Nephron progenitor cell (in vitro differentiated cells): ENCODE results near the gene NAT8L.

ENCODE experiments used
- DNase-seq: peaks from one replicate; pipeline ENCODE4 v3.0.0; 2021
- H3K27ac Mint-ChIP-seq: 2 replicates; pipeline ENCODE4 v1.8.0; 2021; ENCODE audit warnings: mild to moderate bottlenecking, moderate library complexity, mixed read lengths
- H3K27me3 Mint-ChIP-seq: 2 replicates; pipeline ENCODE4 v1.8.0; 2021; ENCODE audit warnings: mild to moderate bottlenecking, low read depth, mixed read lengths; ENCODE audit not compliant: poor library complexity
- H3K36me3 Mint-ChIP-seq: 2 replicates; pipeline ENCODE4 v1.8.0; 2021; ENCODE audit warnings: low read depth, mixed read lengths
- H3K4me1 Mint-ChIP-seq: 2 replicates; pipeline ENCODE4 v1.8.0; 2021; ENCODE audit warnings: mixed read lengths
- H3K4me3 Mint-ChIP-seq: 2 replicates; pipeline ENCODE4 v1.8.0; 2021; ENCODE audit warnings: mild to moderate bottlenecking, moderate library complexity, mixed read lengths
- H3K9me3 Mint-ChIP-seq: 2 replicates; pipeline ENCODE4 v1.8.0; 2021; ENCODE audit warnings: mild to moderate bottlenecking, moderate library complexity, mixed read lengths
- CTCF ChIP-seq: fragments of 200-600 bp; sonication (generic); IDR thresholded peaks from 2 replicates; pipeline ENCODE4 v1.5.0; 2021; ENCODE audit warnings: antibody characterized with exemption

NAT8L gene

GRCh38 chr4:2081540-2081939 is 22.4 kb downstream of the NAT8L start:
- DNase-seq: no peak
- peaks cover 13% of the 10 kb centered on the region for H3K4me1 Mint-ChIP-seq
- H3K27me3 Mint-ChIP-seq: peaks cover 3% of the 10 kb centered on the region
- no peak overlapping the region for H3K4me3 Mint-ChIP-seq
- no peaks in the 10 kb centered on the region for H3K9me3 Mint-ChIP-seq
- no peak overlapping the region for H3K27ac Mint-ChIP-seq
- no peaks in the 10 kb centered on the region for H3K36me3 Mint-ChIP-seq
- TF ChIP-seq CTCF: no peak

GRCh38 chr4:2082118-2082517 is 23.0 kb downstream of the NAT8L start:
- Mint-ChIP-seq H3K4me1 (peaks cover 13% of the 10 kb centered on the region), H3K27me3 (peaks cover 3% of the 10 kb centered on the region), H3K36me3 (no peaks in the 10 kb centered on the region), H3K9me3 (no peaks in the 10 kb centered on the region), H3K27ac (no peak overlapping the region), H3K4me3 (no peak overlapping the region)
- DNase-seq: no peak
- no peak for TF ChIP-seq CTCF

GRCh38 chr4:2082627-2083026 is 23.5 kb downstream of the NAT8L start:
- no peaks in the 10 kb centered on the region for H3K36me3 Mint-ChIP-seq
- H3K27ac Mint-ChIP-seq: no peak overlapping the region
- H3K4me1 Mint-ChIP-seq: peaks cover 11% of the 10 kb centered on the region

DNA sequence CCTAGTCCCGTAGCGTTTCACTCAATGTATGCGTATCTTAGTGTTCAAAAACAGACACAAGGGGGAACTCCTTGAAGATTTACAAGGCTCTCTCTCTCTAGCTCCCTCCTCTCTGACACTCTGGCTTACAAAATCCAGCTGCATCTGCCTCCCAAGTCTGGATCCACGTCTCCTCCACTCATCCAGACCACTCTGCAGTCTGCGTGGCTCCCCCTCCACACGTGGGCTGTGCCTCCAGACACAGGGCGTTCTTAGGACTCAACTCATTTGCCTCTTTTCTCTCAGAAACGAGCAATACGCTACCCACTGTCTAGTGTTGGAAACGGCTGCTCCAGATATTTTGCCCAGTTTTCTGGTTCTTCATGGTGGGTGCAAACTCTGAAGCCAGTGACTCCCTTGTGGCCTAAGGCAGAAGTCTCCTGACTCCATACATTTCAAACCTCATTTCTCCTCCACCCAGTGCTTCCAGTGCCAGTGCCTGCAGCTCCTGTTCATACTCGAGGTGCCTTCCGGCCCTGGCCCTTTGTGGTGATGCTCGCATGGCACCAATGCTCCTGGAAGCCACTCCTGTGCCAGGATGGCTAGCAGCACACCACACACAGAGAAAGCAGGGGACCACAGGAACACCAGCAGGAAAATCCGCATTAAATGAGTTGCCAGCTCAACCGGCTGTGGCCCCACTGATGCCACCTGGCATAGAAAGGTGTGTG is 24.1 kb downstream of the NAT8L start:
- no peak overlapping the region for H3K4me3 Mint-ChIP-seq
- no peak for DNase-seq
- H3K27ac Mint-ChIP-seq: peak overlapping the region; percentile 39

More at GRCh38 chr4:2082627-2083026, 23.5 kb downstream of the NAT8L start:
- no peak for DNase-seq
- H3K27me3 Mint-ChIP-seq: peaks cover 3% of the 10 kb centered on the region
- no peak overlapping the region for H3K4me3 Mint-ChIP-seq
- TF ChIP-seq CTCF: no peak
- peaks cover 3% of the 10 kb centered on the region for H3K9me3 Mint-ChIP-seq

DNA sequence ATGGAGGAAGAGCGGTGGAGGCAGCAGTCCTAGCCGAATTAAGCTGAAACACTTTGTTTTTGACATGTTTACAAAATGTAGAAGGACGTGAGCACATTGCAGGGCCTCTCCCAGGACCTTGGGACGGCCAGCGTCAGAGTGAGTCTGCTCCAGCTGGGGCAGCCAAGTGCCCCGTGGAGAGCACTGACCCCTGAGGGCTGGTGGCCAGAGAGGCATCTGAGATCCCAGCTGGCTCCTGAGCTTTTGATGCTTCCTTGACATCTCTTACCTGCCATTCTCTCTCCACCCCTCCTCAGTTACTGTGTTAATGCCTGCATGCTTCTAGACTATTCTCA is 24.7 kb downstream of the NAT8L start:
- H3K9me3 Mint-ChIP-seq: peaks cover 3% of the 10 kb centered on the region
- DNase-seq: no peak
- H3K27me3 Mint-ChIP-seq: peaks cover 3% of the 10 kb centered on the region
- H3K4me1 Mint-ChIP-seq: no peaks in the 10 kb centered on the region
- H3K4me3 Mint-ChIP-seq: no peak overlapping the region
- H3K36me3 Mint-ChIP-seq: no peaks in the 10 kb centered on the region
- H3K27ac Mint-ChIP-seq: no peak overlapping the region
- no peak for TF ChIP-seq CTCF

More for the DNA sequence above, 24.1 kb downstream of the NAT8L start:
- Mint-ChIP-seq H3K27me3 (peaks cover 3% of the 10 kb centered on the region), H3K36me3 (no peaks in the 10 kb centered on the region), H3K4me1 (peaks cover 5% of the 10 kb centered on the region), H3K9me3 (peaks cover 3% of the 10 kb centered on the region)
- no peak for TF ChIP-seq CTCF

GRCh38 chr4:2084316-2084715 is 25.2 kb downstream of the NAT8L start:
- H3K9me3 Mint-ChIP-seq: peaks cover 3% of the 10 kb centered on the region
- no peak overlapping the region for H3K27ac Mint-ChIP-seq
- DNase-seq: no peak
- TF ChIP-seq CTCF: no peak
- peaks cover 3% of the 10 kb centered on the region for H3K27me3 Mint-ChIP-seq
- H3K36me3 Mint-ChIP-seq: no peaks in the 10 kb centered on the region
- no peaks in the 10 kb centered on the region for H3K4me1 Mint-ChIP-seq
- no peak overlapping the region for H3K4me3 Mint-ChIP-seq
